ENCODE data around the gene DOCK7. TPM values are rescaled to one million over a fixed set of nuclear protein-coding genes. Genes with fewer than 3 reads are reported as not detected.

The DOCK7 gene
- total RNA-seq, 2 experiments from 2014 or later = 6.6 to 16.8 TPM

- no peaks in the 10 kb centered on the region for H3K36me3 Mint-ChIP-seq (ENCODE audit: low read depth)
- ATAC-seq (no peak), DNase-seq (no peak)
- no peak for TF ChIP-seq CTCF (IDR thresholded peaks at IDR 0.05)
- POLR2A ChIA-PET = no interaction called here
- H3K27ac Mint-ChIP-seq = no peak overlapping the region
- no peak overlapping the region for H3K4me3 Mint-ChIP-seq
- CTCF ChIA-PET = no interaction called here
- H3K9me3 Mint-ChIP-seq = no peaks in the 10 kb centered on the region
- intact Hi-C loops (cut with micrococcal nuclease) = no loop called here
- H3K4me1 Mint-ChIP-seq (ENCODE audit: low read depth) = peaks cover 5% of the 10 kb centered on the region
- peaks cover 2% of the 10 kb centered on the region for H3K27me3 Mint-ChIP-seq
Measured at GRCh38 chr1:62672029-62672428, 16.2 kb downstream of the DOCK7 start.

GRCh38 chr1:62654744-62655143 lies 33.4 kb downstream of the DOCK7 start:
- DNase-seq (no peak), ATAC-seq (no peak)
- H3K27me3 Mint-ChIP-seq = no peaks in the 10 kb centered on the region
- intact Hi-C loops (cut with micrococcal nuclease) = no loop called here
- H3K27ac Mint-ChIP-seq = no peak overlapping the region
- H3K9me3 Mint-ChIP-seq = no peaks in the 10 kb centered on the region
- no peak overlapping the region for H3K4me3 Mint-ChIP-seq
- H3K4me1 Mint-ChIP-seq (ENCODE audit: low read depth) = no peaks in the 10 kb centered on the region
- H3K36me3 Mint-ChIP-seq (ENCODE audit: low read depth) = no peaks in the 10 kb centered on the region
- TF ChIP-seq CTCF (IDR thresholded peaks at IDR 0.05) = no peak
- ChIA-PET POLR2A (no interaction called here), CTCF (no interaction called here)

GRCh38 chr1:62652387-62652786 lies 35.8 kb downstream of the DOCK7 start:
- no peaks in the 10 kb centered on the region for H3K9me3 Mint-ChIP-seq
- H3K27ac Mint-ChIP-seq = no peak overlapping the region
- ChIA-PET CTCF (no interaction called here), POLR2A (no interaction called here)
- no peaks in the 10 kb centered on the region for H3K36me3 Mint-ChIP-seq (ENCODE audit: low read depth)
- no peak overlapping the region for H3K4me3 Mint-ChIP-seq
- DNase-seq (no peak), ATAC-seq (no peak)
- no peak for TF ChIP-seq CTCF (IDR thresholded peaks at IDR 0.05)
- intact Hi-C loops (cut with micrococcal nuclease) = no loop called here
- no peaks in the 10 kb centered on the region for H3K4me1 Mint-ChIP-seq (ENCODE audit: low read depth)
- no peaks in the 10 kb centered on the region for H3K27me3 Mint-ChIP-seq

DNA sequence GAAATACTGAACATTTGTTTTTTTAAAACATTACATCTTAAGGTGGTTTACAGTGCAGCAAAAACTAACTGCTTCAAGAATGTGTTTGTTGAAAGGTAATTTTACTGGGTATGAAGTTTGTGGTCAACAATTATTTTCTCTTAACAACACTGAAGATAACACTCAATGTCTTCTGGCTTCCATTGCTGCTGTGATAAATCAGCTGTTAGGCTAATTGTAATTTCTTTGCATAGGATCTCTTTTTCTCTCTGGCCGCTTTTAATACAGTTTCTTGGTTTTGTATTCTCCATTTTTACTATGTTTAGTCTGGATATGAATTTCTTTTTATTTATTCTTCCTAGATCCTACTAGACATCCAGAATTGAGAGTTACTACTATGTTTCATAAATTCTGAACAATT lies 44.9 kb downstream of the DOCK7 start:
- peaks cover 3% of the 10 kb centered on the region for H3K9me3 Mint-ChIP-seq
- intact Hi-C loops (cut with micrococcal nuclease) = no loop called here
- no peak for ATAC-seq
- no peak for TF ChIP-seq CTCF (IDR thresholded peaks at IDR 0.05)
- H3K27me3 Mint-ChIP-seq = no peaks in the 10 kb centered on the region
- peaks cover 4% of the 10 kb centered on the region for H3K36me3 Mint-ChIP-seq (ENCODE audit: low read depth)
- ChIA-PET POLR2A (no interaction called here), CTCF (interaction anchor here (0.7 kb wide), 1 partner anchor 1151 kb away, joined by 3 read pairs; no protein-coding TSS in a partner anchor)
- H3K27ac Mint-ChIP-seq = no peak overlapping the region
- H3K4me1 Mint-ChIP-seq (ENCODE audit: low read depth) = no peaks in the 10 kb centered on the region
- no peak for DNase-seq
- H3K4me3 Mint-ChIP-seq = no peak overlapping the region

- DNase-seq = no peak
- CTCF ChIA-PET = no interaction called here
- no peak overlapping the region for H3K27ac Mint-ChIP-seq
Measured at GRCh38 chr1:62637392-62638105, 50.6 kb downstream of the DOCK7 start.

More at GRCh38 chr1:62637392-62638105, 50.6 kb downstream of the DOCK7 start:
- intact Hi-C loops (cut with micrococcal nuclease) = no loop called here
- Mint-ChIP-seq H3K4me1 (ENCODE audit: low read depth) (no peaks in the 10 kb centered on the region), H3K36me3 (ENCODE audit: low read depth) (peaks cover 9% of the 10 kb centered on the region), H3K9me3 (peaks cover 2% of the 10 kb centered on the region), H3K27me3 (no peaks in the 10 kb centered on the region), H3K4me3 (no peak overlapping the region)
- no peak for ATAC-seq
- TF ChIP-seq CTCF (IDR thresholded peaks at IDR 0.05) = no peak
- POLR2A ChIA-PET = no interaction called here

Measured in activated CD8-positive, alpha-beta T cell treated with anti-CD3 and anti-CD28 coated beads for 36 hours (primary cell).